Mononuclear cell (primary cell): ENCODE data around the gene TMEM187. TPM values are rescaled to one million over a fixed set of nuclear protein-coding genes. Genes with fewer than 3 reads are reported as not detected.

Source experiments
- H3K27me3 ChIP-seq: 2 replicates; pipeline ENCODE4 v1.6.0; 2011; ENCODE audit warnings: low read length, control low read depth; ENCODE audit not compliant: insufficient read depth
- H3K4me1 ChIP-seq: 2 replicates; pipeline ENCODE4 v1.5.1; 2011; ENCODE audit warnings: mild to moderate bottlenecking, low read length, control low read depth; ENCODE audit not compliant: insufficient read depth
- H3K4me3 ChIP-seq: 2 replicates; pipeline ENCODE4 v1.5.1; 2011; ENCODE audit warnings: mild to moderate bottlenecking, low read length, moderate library complexity
- H3K9me3 ChIP-seq: 2 replicates; pipeline ENCODE4 v1.5.1; 2011; ENCODE audit warnings: low read depth, mild to moderate bottlenecking, control low read depth, low read length
- total RNA-seq: library from RNA; depleted of rRNA; stranded (reverse); fragments of >200 nt; gene quantifications from one replicate; pipeline ENCODE4 v1.2.3, GENCODE V29; 2012

TMEM187 gene
- total RNA-seq, 1 donor = 1.8 TPM

DNA sequence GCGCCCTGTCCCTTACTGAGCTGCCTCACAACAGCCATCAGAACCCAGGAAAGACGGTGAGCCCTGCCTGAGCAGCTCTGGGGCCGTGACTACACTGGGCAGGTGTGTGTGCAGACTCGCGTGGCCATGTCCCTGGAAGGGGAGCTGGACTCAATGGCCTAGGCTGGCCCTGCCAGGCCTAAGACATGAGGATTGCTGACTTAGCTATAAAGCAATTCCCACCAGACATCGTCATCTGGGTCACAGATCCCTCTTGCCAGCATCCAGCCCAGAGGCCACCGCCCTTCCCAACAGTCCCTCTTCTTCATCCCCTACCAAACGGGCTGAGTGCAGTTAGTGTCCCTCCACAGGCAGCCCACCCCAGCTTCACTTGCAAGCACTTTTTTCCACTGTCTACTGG, 41.4 kb upstream of the TMEM187 start:
- Histone ChIP-seq H3K4me3 (no peak overlapping the region), H3K4me1 (peaks cover 34% of the 10 kb centered on the region), H3K27me3 (no peaks in the 10 kb centered on the region), H3K9me3 (no peaks in the 10 kb centered on the region)

DNA sequence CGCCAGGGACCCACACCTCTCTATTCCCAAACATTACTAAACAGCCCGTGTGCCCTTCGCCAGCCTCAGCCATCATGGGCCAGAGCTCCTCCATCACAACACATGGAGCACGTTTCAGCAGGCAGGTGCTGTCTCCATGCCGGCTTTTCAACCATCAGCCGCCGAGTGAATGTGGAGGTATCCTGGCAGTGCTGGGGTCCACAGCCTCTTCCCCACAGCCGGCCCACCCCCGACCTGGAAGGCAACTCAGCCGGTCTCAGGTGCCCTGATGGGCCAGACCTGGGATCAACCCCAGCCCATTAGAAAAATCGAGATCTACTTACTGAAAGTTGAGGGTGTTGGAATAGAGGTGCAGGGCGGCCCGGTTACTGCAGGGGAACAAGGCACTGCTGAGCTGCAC, 40.8 kb upstream of the TMEM187 start:
- Histone ChIP-seq H3K4me3 (no peak overlapping the region), H3K9me3 (no peaks in the 10 kb centered on the region), H3K4me1 (peaks cover 34% of the 10 kb centered on the region), H3K27me3 (no peaks in the 10 kb centered on the region)

DNA sequence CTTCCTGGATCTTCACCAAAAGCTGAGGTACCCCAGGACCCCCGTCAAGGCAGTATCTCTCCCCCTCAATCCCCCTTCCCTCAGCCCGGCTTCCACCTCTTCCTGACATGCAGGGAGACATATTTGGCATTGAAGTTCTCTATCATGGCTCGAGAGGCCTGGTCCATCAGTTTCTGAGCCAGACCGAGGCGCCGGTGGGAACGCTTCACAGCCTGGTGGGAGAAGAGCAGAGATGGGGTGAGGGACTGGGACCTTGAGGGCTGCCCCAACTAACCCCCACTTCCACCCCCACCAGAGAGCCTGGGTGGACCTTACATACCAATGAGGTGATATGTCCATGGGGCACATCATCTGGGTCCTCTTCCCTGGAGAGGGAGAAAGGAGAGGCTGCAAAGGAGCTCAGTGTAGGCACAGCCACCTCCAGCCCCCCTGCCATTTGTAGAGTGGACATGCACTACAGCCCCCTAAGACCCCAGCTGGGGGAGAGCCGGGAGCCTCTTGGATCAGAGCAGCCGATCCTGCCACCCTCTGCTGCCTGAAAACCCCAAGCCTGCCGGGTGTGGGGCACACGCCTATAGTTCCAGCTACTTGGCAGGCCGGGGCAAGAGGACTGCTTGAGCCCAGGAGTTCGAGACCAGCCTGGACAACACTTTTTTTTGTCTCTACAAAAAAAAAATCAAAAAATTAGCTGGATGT, 40.2 kb upstream of the TMEM187 start:
- Histone ChIP-seq H3K9me3 (no peaks in the 10 kb centered on the region), H3K4me3 (no peak overlapping the region), H3K27me3 (no peaks in the 10 kb centered on the region), H3K4me1 (peaks cover 28% of the 10 kb centered on the region)

DNA sequence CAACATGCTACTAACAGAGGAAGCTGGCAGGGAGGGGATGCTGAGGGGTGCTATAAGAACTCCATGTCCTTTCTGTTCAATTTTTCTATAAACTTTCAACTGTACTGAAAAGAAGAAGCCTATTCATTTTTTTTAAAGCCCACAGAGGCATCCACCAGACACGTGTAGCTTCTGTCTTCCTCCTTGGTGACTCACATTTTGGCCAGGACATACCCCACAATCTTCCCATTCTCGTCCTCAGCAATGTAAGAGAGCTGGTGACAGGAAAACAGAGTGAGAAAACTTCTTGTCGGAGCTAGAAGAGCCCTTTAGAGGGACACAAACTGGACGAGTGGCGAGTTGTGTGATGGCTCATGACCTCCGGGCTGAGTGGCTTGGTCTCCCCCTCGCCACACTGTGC, 38.8 kb upstream of the TMEM187 start:
- H3K27me3 ChIP-seq = no peaks in the 10 kb centered on the region
- H3K9me3 ChIP-seq = no peaks in the 10 kb centered on the region
- H3K4me1 ChIP-seq = peaks cover 23% of the 10 kb centered on the region
- no peak overlapping the region for H3K4me3 ChIP-seq

DNA sequence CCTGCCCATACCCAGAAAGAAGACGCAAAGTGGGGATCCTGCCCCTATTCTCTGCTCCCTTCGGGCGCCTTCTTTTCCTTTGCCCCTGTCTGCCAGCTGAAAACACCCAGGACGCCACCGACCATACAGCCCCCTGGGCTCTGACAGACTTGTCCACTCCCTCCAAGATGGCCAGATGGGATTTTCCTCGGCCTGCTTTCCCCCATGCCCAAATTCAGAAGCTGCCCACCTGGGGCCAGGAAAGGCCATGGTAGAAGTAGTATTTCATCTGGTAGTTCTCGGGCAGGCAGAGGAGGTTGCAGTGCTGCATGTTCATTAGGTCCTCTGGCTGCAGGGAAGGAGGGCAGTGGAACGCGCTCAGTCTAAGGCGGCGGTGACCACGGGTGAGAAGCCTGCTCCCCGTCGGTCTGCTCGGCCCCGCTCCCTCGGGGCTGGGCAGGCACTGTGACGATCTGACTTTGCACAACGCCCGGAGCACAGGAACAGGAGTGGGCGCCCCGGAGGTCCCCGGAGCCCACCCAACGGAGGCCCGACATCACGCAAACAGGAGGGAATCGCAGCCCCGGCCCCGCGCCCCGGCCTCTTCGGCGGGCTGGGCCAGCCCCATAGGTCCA, 38.3 kb upstream of the TMEM187 start:
- Histone ChIP-seq H3K9me3 (no peaks in the 10 kb centered on the region), H3K27me3 (no peaks in the 10 kb centered on the region), H3K4me3 (peak overlapping the region; percentile 50), H3K4me1 (peaks cover 18% of the 10 kb centered on the region)

DNA sequence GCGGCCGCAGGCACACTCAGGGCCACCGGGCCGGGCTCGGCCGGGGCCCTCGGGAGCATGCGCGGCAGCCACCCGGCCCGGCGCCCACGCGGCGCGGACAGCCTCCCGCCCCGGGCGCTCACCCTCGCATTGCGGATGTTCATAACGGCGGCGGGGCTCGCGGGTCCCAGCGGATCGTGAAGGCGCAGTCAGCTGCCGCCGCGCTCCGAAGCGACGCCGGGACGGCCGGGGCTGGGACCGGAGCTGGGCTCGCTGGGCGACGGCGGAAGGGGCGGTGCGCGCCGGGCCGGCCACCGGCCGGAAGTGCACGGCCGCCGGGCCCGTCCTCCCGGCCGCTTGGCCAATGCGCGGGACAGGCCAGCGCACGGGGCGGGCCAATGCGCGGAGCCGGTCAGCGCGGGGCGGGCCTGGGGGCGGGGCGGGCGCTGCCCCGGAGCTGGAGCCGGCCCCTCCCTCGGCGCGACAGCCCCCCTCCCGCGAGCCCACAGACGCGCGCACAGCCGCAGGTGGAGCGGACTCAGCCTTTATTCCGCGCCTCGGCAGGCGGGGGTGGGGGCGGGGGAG, 37.7 kb upstream of the TMEM187 start, which contains the start of gene NAA10:
Gene NAA10, minus strand, starts transcription at position 276 of the 564 bp plus-strand sequence. Its CDS starts 133 bp downstream, at position 143.
- Histone ChIP-seq H3K9me3 (no peaks in the 10 kb centered on the region), H3K27me3 (no peaks in the 10 kb centered on the region), H3K4me1 (peaks cover 12% of the 10 kb centered on the region), H3K4me3 (peak within 1 kb of the TSS; percentile 50)

DNA sequence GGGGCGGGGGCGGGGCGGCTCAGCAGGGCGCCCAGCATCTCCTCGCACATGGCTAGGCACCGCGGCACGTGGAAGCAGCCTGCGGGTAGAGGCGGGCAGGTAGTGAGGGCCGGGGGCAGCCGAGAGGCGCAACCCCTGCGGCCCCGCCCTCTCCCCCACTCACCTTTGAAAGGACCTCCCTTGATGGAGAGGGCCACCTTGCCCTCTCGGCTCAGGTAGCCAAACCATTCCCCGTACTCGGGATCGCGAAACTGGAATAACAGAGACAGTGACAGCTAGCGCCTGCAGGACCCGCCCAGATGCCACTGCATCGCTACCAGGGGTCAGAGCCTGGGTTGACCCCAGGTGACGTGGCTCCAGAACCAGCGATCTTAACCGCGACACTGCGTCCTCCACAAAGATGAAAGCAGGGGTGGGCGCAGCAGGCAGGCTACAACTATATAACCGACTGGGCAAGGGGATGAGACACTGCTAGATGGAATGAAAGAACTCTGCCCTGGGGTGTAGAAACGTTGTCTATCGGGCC, 37.2 kb upstream of the TMEM187 start:
- Histone ChIP-seq H3K4me3 (no peak overlapping the region), H3K27me3 (no peaks in the 10 kb centered on the region), H3K9me3 (no peaks in the 10 kb centered on the region)

DNA sequence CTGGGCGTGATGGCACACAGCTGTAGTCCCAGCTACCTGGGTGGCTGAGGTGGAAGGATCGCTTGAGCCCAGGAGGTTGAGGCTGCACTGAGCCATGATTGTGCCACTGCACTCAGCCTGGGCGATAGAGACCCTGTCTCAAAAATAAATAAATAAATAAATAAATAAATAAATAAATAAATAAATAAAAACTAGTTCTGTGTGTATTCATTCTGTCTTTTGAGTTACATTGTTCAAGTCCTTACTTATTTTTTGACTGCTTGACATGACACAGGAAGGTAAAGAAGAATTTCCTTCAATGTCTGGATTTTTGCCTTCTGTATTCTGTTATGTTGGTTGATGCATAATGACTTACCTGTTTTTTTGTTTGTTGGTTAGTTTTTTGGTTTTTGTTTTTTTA, 35.5 kb upstream of the TMEM187 start:
- H3K4me1 ChIP-seq = peaks cover 20% of the 10 kb centered on the region
- H3K9me3 ChIP-seq = no peaks in the 10 kb centered on the region
- no peaks in the 10 kb centered on the region for H3K27me3 ChIP-seq
- no peak overlapping the region for H3K4me3 ChIP-seq

More for the DNA sequence above, 37.2 kb upstream of the TMEM187 start:
- peaks cover 12% of the 10 kb centered on the region for H3K4me1 ChIP-seq

DNA sequence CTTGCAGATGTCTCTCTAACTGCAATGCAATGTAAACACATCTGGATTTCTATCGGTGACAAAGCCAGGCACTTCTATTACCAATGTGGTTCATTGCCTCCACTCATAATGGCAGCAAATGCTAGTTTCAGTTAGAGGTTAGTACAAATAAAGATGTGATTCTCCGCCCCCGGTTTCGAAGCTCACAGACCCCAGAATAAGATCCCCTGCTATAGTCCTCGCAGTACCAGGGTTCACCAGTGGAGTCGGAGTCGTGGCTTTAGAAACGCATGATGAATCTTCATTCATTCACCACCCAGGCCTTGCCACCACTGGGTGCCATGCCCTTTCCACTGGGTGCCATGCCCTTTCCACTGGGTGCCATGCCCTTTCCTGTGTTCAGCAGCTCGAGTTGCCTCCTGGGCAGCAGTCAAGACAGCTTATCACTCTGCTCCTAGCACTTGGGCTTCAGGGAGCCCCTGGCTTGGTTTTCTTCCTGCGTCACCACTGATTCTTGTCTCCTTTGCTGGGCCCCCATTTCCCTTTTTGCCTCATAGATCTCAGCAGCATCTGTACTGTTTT, 34.2 kb upstream of the TMEM187 start:
- no peaks in the 10 kb centered on the region for H3K9me3 ChIP-seq
- no peak overlapping the region for H3K4me3 ChIP-seq
- peaks cover 27% of the 10 kb centered on the region for H3K4me1 ChIP-seq
- H3K27me3 ChIP-seq = no peaks in the 10 kb centered on the region

DNA sequence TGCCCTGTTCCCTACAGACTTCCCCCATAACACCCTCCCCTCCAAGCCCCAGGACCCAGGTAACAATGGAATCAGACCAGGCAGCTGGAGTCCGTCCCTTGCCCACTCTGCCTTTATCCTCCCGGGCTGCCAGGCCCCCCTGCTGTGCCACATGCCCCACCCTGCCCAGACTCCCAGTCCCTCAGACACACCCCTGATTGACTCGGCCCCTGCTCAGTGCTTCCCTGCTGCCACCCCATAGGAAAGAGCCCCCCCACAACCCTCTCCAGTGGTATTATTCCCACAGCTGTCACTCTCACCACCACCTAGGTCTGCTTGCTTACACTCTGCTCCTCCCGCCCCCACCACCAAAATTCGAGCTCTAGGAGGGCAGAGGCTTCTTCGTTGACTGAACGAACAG, 33.0 kb upstream of the TMEM187 start:
- no peak overlapping the region for H3K4me3 ChIP-seq
- H3K27me3 ChIP-seq = no peaks in the 10 kb centered on the region
- H3K9me3 ChIP-seq = no peaks in the 10 kb centered on the region
- peaks cover 25% of the 10 kb centered on the region for H3K4me1 ChIP-seq

DNA sequence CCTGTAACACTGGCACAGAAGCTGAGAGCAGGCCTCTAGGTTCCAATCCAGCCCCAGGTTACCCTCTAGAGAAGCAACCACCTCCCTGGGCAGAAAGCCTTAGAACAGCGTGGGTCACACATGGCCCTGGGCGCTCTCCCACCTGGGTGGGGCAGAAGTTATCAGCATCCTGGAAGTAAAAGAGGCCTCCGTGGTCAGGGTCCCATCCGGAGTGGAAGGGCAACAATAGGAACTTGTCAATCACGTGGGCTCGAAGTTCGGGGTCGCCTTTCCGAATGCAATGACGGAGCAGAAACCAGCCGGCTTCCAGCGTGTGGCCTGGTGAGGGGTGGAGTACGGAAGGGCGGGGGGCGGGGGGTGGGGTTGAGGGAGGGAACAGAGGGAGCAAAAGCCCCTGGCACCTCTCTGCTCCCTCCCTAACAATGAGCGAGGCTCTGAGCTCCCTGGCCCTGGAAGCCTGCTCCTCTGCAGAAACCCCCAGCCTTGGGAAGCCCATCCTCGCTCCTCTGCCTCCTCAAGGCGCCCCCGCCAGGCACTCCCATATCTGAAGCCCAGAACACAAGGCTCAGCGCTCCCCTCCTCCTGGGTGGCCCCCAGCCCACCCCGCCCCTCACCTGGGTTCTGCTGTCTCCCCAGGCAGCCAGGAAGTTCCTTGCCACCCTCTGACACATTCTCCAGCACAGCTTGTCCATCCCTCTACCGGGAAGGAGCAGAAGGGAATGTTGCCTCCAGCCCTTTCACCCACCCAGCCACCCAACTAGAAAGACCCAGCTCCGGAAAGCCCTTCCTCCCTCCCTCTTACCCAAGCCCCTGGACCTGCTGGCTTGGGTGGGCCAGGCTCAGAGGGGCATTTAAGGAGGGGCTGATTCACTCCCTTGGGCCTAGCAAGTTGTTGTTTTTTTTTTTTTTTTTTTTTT, 31.0 kb upstream of the TMEM187 start:
- no peak overlapping the region for H3K4me3 ChIP-seq
- peaks cover 26% of the 10 kb centered on the region for H3K4me1 ChIP-seq
- no peaks in the 10 kb centered on the region for H3K9me3 ChIP-seq
- no peaks in the 10 kb centered on the region for H3K27me3 ChIP-seq

DNA sequence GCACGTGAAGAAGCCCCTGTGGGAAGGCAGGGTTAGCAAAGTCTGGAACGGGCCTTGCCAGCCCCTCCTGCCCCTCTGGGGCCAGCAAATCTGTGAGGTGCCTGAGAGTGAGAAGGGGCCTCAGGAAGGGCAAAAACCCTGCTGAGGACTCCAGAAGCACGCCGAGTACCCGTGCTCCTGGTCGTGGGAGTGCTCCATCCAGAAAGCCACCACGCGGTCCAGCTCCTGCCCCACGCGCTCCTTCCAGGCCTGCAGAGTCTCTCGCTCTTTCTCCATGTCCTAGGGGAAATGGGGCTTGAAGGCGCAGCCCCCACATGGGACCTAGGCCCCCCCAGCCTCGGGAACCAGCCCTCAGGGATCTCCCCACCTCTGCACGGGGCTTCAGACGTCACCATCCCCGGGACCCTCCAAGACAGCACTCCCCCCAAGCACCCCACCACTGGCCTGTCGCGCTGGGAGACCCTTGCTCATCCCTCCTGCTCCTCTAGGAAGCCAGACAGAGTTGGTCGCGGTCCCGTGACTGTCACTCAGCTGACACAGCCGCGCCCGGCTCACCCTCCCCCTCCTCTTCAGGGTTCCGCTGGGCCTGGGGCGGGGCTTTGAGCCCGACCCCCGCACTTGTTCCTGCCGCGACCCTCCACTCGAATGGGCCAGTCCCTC, 28.3 kb upstream of the TMEM187 start, which contains the start of gene RENBP:
Gene RENBP, minus strand, starts transcription at position 504 of the 660 bp plus-strand sequence. Its CDS starts 33 bp downstream, at position 471.
- peaks cover 37% of the 10 kb centered on the region for H3K4me1 ChIP-seq
- no peaks in the 10 kb centered on the region for H3K9me3 ChIP-seq
- H3K4me3 ChIP-seq = peak within 1 kb of the TSS; percentile 47
- no peaks in the 10 kb centered on the region for H3K27me3 ChIP-seq

DNA sequence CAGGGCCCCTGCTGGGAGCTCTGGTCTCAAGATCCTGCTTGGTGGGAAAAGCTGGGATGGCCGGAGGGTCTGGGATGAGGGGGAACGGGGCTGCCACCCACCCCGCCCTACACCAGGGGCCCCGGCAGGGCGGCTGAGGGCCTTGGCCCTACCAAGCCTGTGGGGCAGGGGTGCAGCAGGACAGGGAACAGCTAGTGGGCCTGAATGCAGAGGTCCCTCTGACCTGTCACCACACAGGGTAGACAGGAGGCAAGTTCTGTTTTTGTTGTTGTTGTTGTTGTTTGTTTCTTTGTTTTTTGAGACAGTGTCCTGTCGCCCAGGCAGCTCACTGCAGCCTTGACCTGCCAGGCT, 27.8 kb upstream of the TMEM187 start:
- Histone ChIP-seq H3K4me3 (peak overlapping the region; percentile 47), H3K4me1 (peaks cover 37% of the 10 kb centered on the region), H3K27me3 (no peaks in the 10 kb centered on the region), H3K9me3 (no peaks in the 10 kb centered on the region)
